Smooth muscle cell (in vitro differentiated cells): ENCODE measurements around the gene NDUFV2. TPM values are rescaled to one million over a fixed set of nuclear protein-coding genes. Genes with fewer than 3 reads are reported as not detected.

Source experiments
- DNase-seq: peaks from one replicate; lab custom pipeline; 2025; ENCODE audit not compliant: unreplicated experiment; lab: John Stamatoyannopoulos, UW
- H2AFZ ChIP-seq: fragments of 200-600 bp; sonication (generic); 2 replicates; pipeline ENCODE4 v1.6.0; 2016; ENCODE audit warnings: antibody characterized with exemption, low read depth, mild to moderate bottlenecking
- H3F3A ChIP-seq: fragments of 200-600 bp; sonication (generic); 2 replicates; pipeline ENCODE4 v1.6.0; 2017; ENCODE audit warnings: antibody characterized with exemption, low read depth
- H3K27ac ChIP-seq: fragments of 200-600 bp; sonication (generic); 2 replicates; pipeline ENCODE4 v1.5.1; 2016; ENCODE audit warnings: low read depth, mild to moderate bottlenecking
- H3K27me3 ChIP-seq: fragments of 200-600 bp; sonication (generic); 2 replicates; pipeline ENCODE4 v1.6.1; 2016; ENCODE audit warnings: low read depth, mild to moderate bottlenecking
- H3K36me3 ChIP-seq: fragments of 200-600 bp; sonication (generic); 2 replicates; pipeline ENCODE4 v1.5.1; 2016; ENCODE audit warnings: low read depth
- H3K4me1 ChIP-seq: fragments of 200-600 bp; sonication (generic); 2 replicates; pipeline ENCODE4 v1.5.1; 2016; ENCODE audit warnings: low read depth
- H3K4me2 ChIP-seq: fragments of 200-600 bp; sonication (generic); 2 replicates; pipeline ENCODE4 v1.6.0; 2016; ENCODE audit warnings: mild to moderate bottlenecking
- H3K4me3 ChIP-seq: fragments of 200-600 bp; sonication (generic); 2 replicates; pipeline ENCODE4 v1.5.1; 2016; ENCODE audit warnings: mild to moderate bottlenecking
- H3K79me2 ChIP-seq: fragments of 200-600 bp; sonication (generic); 2 replicates; pipeline ENCODE4 v1.6.0; 2016; ENCODE audit warnings: low read depth, mild to moderate bottlenecking
- H3K9ac ChIP-seq: fragments of 200-600 bp; sonication (generic); 2 replicates; pipeline ENCODE4 v1.6.0; 2016; ENCODE audit warnings: low read depth
- H3K9me3 ChIP-seq: fragments of 200-600 bp; sonication (generic); replicated peaks from 2 replicates; pipeline ENCODE4 v1.5.1; 2016; ENCODE audit warnings: low read depth
- H4K20me1 ChIP-seq: fragments of 200-600 bp; sonication (generic); 2 replicates; pipeline ENCODE4 v1.6.0; 2016; ENCODE audit warnings: low read depth
- CTCF ChIP-seq: fragments of 200-600 bp; sonication (generic); IDR thresholded peaks from 2 replicates; pipeline ENCODE4 v1.5.1; 2017; ENCODE audit warnings: borderline replicate concordance, mild to moderate bottlenecking, antibody characterized with exemption; ENCODE audit not compliant: insufficient read depth, poor library complexity, severe bottlenecking
- WGBS: methylation state at CpG from one replicate; pipeline ENCODE4 v1.1.7; 2016; ENCODE audit warnings: low lambda C conversion rate; 5-methylcytosine and 5-hydroxymethylcytosine counted together
- polyA plus RNA-seq: library from polyadenylated mRNA; unstranded; fragments of >200 nt; fragmentation: Nextera tagmentation; extraction: Ambion mirVana; gene quantifications from 2 replicates; pipeline ENCODE4 v1.2.1, GENCODE V29; 2016
- total RNA-seq: library from RNA; depleted of rRNA; stranded (reverse); fragments of >200 nt; gene quantifications from 2 replicates; pipeline ENCODE4 v1.2.3, GENCODE V29; 2014

The NDUFV2 gene
- total and polyA plus RNA-seq, 2 experiments from 2014 or later, result 117 to 200 TPM

- H3K4me1 ChIP-seq, result no peaks in the 10 kb centered on the region
- no peak overlapping the region for H3K4me2 ChIP-seq
- H3K9ac ChIP-seq, result no peak overlapping the region
- no peaks in the 10 kb centered on the region for H3K27me3 ChIP-seq
- no peak for DNase-seq
- no peak overlapping the region for H3K27ac ChIP-seq
- H2AFZ ChIP-seq, result no peak overlapping the region
- H3F3A ChIP-seq, result no peaks in the 10 kb centered on the region
- H3K36me3 ChIP-seq, result no peaks in the 10 kb centered on the region
- peaks cover 87% of the 10 kb centered on the region for H3K79me2 ChIP-seq
- WGBS, result 93% methylated on average over 4 of the region's 4 CpGs
- TF ChIP-seq CTCF, result no peak
- no peak overlapping the region for H3K4me3 ChIP-seq
- H3K9me3 ChIP-seq, result no peaks in the 10 kb centered on the region
- H4K20me1 ChIP-seq, result peaks cover 86% of the 10 kb centered on the region
Observed at GRCh38 chr18:9172506-9173127, 70.1 kb downstream of the NDUFV2 start.

- no peak overlapping the region for H2AFZ ChIP-seq
- no peak overlapping the region for H3K9ac ChIP-seq
- no peak for DNase-seq
- no peaks in the 10 kb centered on the region for H3F3A ChIP-seq
- no peaks in the 10 kb centered on the region for H3K4me1 ChIP-seq
- no peaks in the 10 kb centered on the region for H3K9me3 ChIP-seq
- H3K36me3 ChIP-seq, result no peaks in the 10 kb centered on the region
- WGBS, result 97% methylated on average over 6 of the region's 6 CpGs
- H3K4me3 ChIP-seq, result no peak overlapping the region
- H3K4me2 ChIP-seq, result no peak overlapping the region
- H3K27me3 ChIP-seq, result no peaks in the 10 kb centered on the region
- no peak overlapping the region for H3K27ac ChIP-seq
- H4K20me1 ChIP-seq, result peaks cover 90% of the 10 kb centered on the region
- H3K79me2 ChIP-seq, result peaks cover 91% of the 10 kb centered on the region
- no peak for TF ChIP-seq CTCF
Observed at GRCh38 chr18:9173770-9174233, 71.3 kb downstream of the NDUFV2 start.

GRCh38 chr18:9174302-9174701 lies 71.8 kb downstream of the NDUFV2 start:
- TF ChIP-seq CTCF, result no peak
- H4K20me1 ChIP-seq, result peaks cover 91% of the 10 kb centered on the region
- no peak overlapping the region for H3K4me3 ChIP-seq
- H3K27me3 ChIP-seq, result no peaks in the 10 kb centered on the region
- WGBS, result 97% methylated on average over 4 of the region's 4 CpGs
- H3K4me2 ChIP-seq, result no peak overlapping the region
- no peaks in the 10 kb centered on the region for H3K36me3 ChIP-seq
- H3K9ac ChIP-seq, result no peak overlapping the region
- H3F3A ChIP-seq, result no peaks in the 10 kb centered on the region
- no peaks in the 10 kb centered on the region for H3K4me1 ChIP-seq
- no peak overlapping the region for H2AFZ ChIP-seq
- no peak for DNase-seq
- peaks cover 93% of the 10 kb centered on the region for H3K79me2 ChIP-seq
- H3K9me3 ChIP-seq, result no peaks in the 10 kb centered on the region
- H3K27ac ChIP-seq, result no peak overlapping the region

- Histone ChIP-seq H2AFZ (no peak overlapping the region), H3K27ac (no peak overlapping the region), H3K9me3 (no peaks in the 10 kb centered on the region), H3K4me3 (no peak overlapping the region), H3F3A (no peaks in the 10 kb centered on the region), H4K20me1 (peaks cover 94% of the 10 kb centered on the region), H3K4me2 (no peak overlapping the region), H3K27me3 (no peaks in the 10 kb centered on the region), H3K36me3 (no peaks in the 10 kb centered on the region), H3K79me2 (peaks cover 96% of the 10 kb centered on the region), H3K4me1 (no peaks in the 10 kb centered on the region), H3K9ac (no peak overlapping the region)
- no peak for DNase-seq
- WGBS, result 100% methylated on average over 1 of the region's 1 CpG
- TF ChIP-seq CTCF, result no peak
Observed at GRCh38 chr18:9175115-9175514, 72.6 kb downstream of the NDUFV2 start.
